UCSD-AML1 (cell line): Measurements from ENCODE around the gene ABCB4.
"Not testable (repeated sequence)": the region's sequence is repeated elsewhere in the genome, so short reads cannot be mapped to it uniquely, and the experiment has no call there.

Source experiments
- DNase-seq: peaks from one replicate; lab custom pipeline; 2025; ENCODE audit not compliant: unreplicated experiment; lab: John Stamatoyannopoulos, UW

The ABCB4 gene

DNA sequence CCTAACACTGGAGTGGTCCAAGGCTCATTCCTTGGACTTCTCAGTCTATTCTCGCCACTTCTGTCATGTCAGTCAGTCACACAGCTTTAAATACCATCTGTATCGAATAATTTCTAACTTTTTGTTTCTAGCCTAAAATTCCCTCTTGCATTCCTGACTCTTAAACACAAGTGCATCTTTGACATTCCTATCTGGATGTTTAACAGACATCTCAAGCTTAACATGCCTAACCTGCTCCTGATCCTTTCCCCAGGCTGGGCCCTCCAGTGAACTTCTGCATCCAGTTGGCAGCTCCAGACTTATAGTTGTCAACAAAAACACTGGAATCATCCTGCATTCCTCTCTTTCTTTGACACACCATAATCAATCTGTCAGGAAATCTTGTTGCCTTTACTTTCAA is 4.5 kb upstream of the ABCB4 start:
- no peak for DNase-seq

DNA sequence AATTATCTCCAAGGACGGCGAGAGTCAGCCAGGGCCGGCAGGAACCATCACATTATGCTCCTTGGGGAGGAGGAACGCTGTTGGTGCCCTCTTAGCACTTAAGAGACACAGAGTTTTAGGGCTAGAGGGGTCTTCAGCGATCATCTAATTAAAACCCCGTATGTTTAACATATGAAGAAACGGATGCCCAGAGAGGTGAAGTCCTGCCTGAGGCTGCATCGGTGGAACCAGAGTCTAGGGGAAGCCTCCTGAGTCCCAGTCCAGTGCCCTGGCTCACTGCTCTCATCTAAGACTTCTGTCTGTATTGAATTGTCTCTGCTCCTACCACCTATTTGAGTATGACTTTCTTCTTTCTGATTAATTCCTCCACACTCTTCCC is 688 bp upstream of the ABCB4 start:
- DNase-seq: no peak

DNA sequence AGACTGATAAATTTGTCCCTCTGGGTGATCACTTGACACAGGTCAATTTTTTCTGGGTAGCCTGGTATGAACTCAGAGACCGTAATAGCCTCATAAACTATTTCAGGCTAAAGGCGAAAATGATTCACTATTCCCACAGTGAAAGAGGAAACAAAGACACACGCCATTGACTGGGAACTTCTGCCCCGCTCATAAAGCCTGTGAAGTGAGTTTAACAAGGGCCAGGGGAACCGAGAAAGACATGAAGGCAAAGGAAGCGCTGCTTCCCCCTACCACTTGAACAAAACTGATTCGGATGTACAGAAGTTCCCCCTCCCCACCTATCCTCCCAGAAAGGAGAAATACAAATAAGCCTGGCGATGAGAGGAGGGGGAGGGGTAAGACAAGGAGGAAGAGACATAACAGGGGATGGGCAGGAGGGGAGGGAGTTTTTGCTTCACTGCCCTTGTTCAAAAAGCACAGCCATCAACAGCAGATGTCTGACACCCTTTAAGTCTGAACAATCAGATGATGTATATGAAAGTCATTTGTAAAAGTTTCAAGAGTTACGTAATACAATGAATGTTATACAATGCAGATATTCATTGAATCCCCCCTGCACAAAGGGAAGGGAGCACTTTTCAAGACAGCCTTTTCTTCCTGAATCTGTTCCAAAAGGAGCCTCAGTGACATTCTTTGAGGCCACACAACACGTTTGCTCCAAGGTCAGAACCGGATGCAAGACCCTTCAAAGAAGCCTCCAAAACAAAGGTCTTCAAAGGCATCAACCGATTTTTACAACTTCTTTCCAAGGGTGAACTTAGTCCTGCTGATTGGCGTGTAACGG is 734 bp downstream of the ABCB4 start:
- DNase-seq: peak; percentile 8

DNA sequence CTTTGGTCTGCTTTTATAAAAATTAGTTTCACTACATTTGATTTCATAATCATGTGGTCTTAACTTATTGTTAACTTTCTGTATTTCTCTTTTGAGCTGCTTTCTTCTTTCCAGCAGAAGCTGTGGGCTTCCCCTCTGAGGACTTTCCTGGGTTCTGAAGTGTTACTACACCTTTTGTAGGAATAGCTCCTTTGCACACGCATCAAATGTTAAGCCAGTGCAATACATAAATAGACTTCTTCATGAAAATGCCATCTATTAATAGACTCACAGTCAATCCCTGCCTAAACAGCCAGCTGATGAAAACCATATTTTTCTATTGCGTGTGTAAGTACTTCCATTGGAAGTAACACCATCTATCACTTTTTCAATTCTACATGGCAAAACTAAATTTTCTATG is 1.5 kb downstream of the ABCB4 start:
- no peak for DNase-seq

DNA sequence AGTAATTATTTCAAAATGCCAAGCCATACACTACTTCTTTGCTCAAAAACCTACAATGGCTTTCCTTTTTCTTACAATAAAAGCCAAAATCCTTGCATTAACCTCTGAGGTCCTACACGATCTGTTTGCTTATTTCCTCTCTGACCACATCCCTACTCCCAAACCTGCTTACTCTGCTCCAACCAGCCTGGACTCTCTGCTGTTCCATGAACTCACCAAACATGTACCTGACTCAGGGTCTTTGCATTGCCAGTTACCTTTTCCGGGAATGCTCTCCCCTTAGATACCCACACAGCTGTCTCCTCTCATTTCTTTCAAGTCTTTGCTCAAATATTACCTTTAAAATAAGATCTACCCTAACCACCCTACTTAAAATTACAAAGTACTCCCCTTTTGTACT is 2.3 kb downstream of the ABCB4 start:
- no peak for DNase-seq

DNA sequence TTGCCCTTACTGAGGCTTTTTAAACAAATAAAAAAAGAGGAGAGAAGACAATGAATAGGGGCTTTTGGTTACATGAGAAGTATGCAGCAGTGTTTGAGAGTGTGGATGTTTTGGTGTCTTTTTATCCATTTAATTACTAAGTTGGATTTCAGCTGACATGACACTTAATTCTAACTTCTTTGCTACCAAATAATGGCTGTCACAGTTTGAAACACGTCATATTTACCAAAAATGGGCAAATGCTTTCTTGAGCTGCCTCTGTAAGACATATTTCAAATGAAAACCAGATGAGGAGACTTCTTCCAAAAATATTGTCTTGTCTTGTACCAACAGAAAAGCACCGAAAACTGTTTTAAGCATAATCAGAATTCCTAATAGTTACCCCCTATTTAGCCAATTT is 4.0 kb downstream of the ABCB4 start:
- DNase-seq: no peak

DNA sequence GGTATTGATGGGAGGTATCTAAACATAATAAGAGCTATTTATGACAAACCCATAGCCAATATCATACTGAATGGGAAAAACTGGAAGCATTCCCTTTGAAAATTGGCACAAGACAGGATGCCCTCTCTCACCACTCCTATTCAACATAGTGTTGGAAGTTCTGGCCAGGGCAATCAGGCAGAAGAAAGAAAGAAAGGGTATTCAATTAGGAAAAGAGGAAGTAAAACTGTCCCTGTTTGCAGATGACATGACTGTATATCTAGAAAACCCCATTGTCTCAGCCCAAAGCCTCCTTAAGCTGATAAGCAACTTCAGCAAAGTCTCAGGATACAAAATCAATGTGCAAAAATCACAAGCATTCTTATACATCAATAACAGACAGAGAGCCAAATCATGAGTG is 6.3 kb downstream of the ABCB4 start:
- not testable (repeated sequence) for DNase-seq

DNA sequence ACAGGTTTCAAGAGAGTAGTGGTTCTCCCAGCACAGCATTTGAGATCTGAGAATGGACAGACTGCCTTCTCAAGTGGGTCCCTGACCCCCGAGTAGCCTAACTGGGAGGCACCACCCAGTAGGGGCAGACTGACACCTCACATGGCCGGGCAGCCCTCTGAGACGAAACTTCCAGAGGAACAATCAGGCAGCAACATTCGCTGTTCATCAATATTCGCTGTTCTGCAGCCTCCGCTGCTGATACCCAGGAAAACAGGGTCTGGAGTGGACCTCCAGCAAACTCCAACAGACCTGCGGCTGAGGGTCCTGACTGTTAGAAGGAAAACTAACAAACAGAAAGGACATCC is 10.0 kb downstream of the ABCB4 start:
- not testable (repeated sequence) for DNase-seq

DNA sequence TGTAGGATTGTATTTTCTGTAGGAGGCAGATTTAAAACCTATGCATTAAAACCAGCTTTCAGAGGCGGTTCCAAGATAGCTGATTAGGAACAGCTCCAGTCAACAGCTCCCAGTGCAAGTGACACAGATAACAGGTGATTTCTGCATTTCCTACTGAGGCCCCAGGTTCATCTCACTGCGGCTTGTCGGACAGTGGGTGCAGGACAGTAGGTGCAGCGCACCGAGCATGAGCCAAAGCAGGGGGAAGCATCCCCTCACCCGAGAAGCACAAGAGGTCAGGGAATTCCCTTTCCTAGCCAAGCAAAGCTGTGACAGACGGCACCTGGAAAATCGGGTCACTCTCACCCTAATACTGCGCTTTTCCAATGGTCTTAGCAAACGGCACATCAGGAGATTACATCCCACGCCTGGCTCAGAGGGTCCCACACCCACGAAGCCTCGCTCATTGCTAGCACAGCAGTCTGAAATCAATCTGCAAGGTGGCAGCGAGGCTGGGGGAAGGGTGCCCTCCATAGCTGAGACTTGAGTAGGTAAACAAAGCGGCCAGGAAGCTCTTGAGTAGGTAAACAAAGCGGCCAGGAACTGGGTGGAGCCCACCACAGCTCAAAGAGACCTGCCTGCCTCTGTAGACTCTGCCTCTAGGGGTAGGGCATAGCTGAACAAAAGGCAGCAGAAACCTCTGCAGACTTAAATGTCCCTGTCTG is 10.5 kb downstream of the ABCB4 start:
- not testable (repeated sequence) for DNase-seq

DNA sequence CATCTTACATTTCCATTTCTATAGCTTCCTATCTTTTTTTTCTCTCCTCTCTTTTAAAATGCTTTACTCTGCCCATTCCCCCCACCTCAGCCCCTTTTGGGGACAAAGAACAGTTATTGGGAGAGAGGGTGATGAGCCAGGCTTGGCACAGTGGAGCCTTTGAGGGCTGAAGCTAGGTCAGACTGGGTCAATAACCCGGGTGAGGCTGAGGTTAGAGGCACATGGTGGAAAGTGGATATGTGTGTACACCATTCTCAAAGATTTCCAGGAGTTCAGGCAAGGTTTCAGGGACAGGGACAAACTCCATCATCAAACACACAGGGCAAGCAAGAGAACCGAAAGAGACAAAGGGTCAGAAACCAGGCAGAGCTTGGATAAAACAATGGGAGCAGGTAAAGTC is 11.5 kb downstream of the ABCB4 start:
- no peak for DNase-seq

DNA sequence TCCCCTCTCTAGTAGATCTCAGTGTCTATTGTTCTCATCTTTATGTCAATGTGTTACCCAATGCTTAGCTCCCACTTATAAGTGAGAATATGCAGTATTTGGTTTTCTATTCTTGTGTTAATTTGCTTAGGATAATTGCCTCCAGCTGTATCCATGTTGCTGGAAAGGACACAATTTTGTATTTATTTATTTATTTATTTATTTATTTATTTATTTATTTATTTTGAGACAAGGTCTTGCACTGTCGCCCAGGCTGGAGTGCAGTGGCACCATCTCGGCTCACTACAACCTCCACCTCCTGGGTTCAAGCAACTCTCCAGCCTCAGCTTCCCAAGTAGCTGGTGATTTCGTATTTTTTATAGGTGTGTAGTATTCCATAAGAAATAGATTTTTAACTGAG is 15.0 kb downstream of the ABCB4 start:
- DNase-seq: not testable (repeated sequence)

DNA sequence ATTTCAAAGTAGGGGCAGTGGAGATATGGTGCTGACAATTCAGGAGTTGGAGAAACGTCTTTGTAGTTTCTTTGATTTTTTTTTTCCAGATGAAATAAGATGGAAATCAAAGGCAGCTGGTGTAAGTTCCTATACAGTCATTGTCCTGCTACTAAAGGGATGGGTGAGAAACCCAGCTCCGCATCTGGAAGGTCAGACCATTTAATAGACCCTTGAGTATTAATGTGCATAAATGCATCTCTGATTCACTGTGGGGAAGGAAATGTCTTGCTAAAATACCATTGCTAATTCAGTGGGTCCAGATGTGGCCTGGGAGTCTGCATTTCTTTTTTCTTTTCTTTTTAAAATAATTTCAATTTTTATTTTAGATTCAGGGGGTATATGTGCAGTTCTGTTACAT is 15.5 kb downstream of the ABCB4 start:
- DNase-seq: no peak

DNA sequence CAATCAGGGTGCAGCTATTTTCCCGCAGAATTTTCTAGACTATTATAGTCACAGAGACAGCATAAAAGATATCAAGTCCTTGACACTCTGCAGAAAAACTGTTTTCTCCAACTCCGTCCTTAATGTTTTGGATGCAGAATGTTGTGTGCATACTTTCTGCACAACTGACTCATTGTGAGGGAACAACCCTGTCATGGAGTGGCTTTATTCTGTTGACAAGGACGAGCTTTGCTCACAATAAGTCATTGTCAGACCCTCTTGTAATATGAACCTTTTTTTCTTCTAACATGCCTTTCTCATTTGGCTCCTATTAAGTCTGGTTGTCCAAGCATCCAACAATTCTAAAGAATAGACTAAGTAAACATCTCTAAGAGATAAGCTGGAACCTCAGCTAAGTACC is 17.3 kb downstream of the ABCB4 start:
- DNase-seq: no peak

DNA sequence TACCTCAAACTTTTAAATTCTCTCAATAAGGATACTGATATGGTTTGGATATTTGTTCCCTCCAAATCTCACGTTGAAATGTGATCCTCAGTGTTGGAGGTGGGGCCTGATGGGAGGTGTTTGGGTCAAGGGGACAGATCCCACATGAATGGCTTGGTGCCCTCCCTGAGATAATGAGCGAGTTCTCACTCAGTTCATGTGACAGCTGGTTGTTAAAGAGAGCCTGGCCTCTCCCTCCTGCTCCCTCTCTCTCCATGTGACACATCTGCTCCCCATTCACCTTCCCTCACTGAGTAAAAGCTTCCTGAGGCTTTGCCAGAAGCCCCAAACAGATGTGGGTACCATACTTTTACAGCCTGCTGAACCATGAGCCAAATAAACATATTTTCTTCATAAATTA is 19.2 kb downstream of the ABCB4 start:
- DNase-seq: no peak

DNA sequence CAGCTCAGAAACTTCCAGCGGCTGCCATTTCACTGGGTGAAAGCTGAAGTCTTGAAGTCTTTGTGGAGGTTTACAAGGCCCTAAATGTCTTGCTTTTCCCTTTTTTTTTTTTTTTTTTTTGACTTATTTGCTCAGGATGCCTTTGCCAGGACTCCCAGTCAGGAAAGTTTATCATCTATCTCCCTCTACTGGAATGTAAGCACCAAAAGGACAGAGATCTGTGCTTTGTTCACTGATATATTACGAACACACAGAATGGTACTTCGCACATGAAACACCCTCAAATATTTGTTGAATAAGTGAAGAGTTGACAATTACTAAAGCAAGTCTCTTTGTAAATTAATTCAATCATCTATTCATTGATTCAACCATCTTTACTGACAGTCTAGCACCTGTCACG is 23.2 kb downstream of the ABCB4 start:
- DNase-seq: no peak

DNA sequence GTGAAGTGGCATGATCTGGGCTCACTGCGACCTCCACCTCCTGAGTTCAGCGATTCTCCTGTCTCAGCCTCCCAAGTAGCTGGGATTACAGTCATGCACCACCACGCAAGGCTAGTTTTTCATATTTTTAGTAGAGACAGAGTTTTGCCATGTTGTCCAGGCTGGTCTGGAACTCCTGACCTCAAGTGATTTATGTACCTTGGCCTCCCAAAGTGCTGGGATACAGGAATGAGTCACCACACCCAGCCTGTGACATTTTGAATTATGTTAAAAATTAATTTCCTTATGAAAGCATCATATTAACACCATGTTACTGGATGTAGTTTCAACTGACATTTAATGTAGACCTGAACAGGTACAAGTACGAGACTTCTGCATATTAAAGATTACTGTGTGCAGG is 24.3 kb downstream of the ABCB4 start:
- DNase-seq: no peak

DNA sequence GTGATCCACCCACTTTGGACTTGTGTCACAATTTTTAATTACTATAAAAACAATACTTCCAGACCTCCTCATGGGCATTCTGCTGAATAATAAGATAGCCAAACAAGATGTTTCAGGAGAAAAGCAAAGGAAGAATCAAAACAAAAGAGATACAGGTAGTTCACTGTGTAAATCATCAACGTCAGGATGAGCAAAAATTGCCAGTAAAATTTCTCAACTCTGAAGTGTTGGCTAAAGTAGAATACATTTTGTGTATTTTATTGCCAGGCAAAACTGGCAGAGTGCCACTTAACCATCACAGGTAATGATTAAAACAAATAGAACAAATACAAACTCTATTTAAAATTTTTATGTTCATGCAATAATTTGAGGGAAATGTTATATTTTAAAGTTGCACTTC is 24.8 kb downstream of the ABCB4 start:
- no peak for DNase-seq

DNA sequence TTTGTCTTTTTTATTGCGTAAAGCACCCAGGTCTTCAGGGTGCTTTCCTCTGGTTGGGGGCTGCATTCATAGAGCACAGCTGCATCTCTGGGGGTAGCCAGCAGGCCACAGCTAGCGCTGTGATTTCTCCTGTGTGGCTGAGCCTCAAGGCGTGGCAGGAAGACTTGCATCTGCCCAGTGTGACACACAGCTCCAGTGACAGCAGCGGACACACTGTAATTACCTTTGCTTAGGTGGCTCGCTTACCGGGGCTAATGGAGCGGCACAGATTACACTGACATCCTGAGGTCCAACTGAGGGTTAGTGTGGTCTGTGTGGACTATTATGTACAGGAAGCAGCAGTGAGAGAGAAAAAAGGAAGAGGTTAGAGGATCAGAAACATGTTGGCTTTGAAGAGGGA is 27.1 kb downstream of the ABCB4 start:
- no peak for DNase-seq

DNA sequence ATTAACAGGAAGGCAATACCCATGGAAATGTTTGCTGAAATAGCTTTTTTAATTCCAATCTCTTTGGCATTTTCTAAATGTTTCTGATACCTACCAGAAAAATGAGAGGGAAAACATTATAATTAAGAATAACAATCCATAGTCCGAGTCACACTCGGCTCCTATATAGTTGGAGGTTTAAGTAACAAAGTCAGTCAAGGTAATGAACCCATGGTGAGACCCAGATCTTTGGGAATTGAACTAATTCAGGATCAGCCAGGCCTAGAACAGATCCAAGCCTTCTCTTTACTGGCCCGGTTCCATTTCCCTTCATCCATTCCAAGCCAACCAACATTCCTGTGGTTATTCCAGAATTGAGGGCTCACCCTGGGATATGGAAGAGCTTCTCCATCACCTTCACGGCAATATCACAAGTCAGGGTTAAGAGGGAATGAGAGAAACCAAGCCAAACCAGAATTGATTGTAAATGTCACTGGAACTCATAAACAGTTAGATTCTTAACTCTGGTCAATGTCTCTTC is 28.3 kb downstream of the ABCB4 start:
- DNase-seq: no peak

DNA sequence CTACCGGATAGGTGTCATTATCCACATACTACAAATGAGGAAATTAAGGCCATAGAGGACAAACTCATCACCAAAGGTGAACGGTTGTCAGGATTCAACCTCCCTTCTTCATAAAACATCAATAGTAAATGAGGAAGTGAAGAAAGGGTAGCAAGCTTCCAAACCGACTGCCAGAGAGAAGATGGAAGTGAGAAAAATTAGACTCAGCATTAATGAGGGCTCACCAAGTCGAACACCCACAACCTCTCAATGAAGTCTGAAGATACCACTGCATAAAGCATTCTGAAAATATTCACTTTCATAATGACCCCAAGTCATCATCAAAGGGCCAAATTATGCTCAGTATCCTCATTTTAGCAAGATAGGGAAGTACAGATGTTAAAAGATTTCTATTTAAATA is 29.6 kb downstream of the ABCB4 start:
- DNase-seq: no peak

DNA sequence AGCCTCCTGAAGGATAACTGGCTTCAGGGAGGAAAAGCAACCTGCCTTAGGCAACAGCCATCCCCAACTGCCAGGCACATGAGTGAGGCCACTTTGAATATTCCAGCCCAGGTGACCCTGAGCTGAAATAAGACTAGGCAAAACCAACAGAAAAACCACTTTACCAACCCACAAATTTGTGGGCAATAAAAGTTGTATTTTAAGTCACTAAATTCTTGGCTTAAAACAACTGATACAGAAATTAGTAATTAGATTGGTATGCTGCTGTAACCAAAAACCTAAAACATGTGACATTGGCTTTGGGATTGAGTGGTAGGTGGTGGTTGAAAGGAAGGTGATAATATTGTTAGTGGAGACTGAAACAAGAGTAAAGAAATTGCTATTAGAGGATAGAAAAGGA is 39.9 kb downstream of the ABCB4 start:
- no peak for DNase-seq

DNA sequence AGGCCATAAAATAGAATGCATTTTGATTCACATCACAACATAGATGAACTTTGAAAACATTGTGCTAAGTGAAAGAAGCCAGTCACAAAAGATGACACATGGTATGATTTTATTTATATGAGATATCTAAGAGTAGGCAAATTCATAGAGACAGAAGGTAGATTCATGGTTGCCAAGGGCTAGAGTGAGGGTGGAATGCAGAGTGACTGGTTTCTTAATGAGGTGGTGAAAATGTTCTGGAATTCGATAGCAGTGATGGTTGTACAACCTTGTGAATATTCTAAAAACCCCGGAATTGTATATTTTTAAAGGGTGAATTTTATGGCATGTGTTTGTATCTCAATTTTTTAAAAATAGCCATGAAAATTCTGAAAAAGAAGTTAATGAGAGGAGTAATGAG is 42.9 kb downstream of the ABCB4 start:
- DNase-seq: no peak

DNA sequence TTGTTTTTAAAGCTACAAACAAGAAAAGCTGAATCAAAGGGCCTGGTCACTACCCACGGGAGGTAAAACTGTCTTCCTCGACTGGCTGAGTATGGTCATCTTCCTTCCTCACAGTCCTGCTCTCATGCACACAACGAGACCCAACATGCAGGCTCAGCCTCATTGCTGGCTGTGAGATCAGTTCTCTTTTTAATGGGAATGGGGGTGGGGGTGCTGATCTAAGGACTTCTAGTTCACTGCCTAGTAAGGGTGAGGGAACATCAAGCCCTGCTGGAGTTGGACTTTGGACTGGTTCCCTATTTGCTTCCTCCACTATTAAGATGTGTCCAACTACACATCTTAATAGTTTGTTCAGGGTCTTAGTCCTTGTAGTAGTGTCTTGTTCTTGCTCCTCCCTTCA is 48.2 kb downstream of the ABCB4 start:
- no peak for DNase-seq
